Caco-2 (cell line): ENCODE data around the gene CACNG6. TPM values are rescaled to one million over a fixed set of nuclear protein-coding genes. Genes with fewer than 3 reads are reported as not detected.

ENCODE experiments used
- BruUV-seq: library from RNA; stranded (reverse); fragments of 400-500 nt; replicated peaks from 2 replicates; lab custom pipeline; 2021; lab: Mats Ljungman, UMichigan
- CTCF ChIA-PET: fragments of 300-600 bp; sonication (Branson Sonifier 250); formaldehyde crosslinking; loops from one replicate; lab custom pipeline; 2022; ENCODE audit warnings: antibody characterized with exemption; lab: Charles Lee
- POLR2A ChIA-PET: fragments of 300-600 bp; sonication (Branson Sonifier 250); formaldehyde crosslinking; loops from one replicate; lab custom pipeline; 2022; ENCODE audit warnings: antibody characterized with exemption; lab: Charles Lee
- DNase-seq, 2 experiments: peaks; one replicate each; pipeline versions ENCODE4 v3.0.0 to v3.0.0-alpha.2; 2020 to 2022
- H3K27me3 ChIP-seq: replicated peaks from 2 replicates; pipeline ENCODE4 v1.6.0; 2011; ENCODE audit warnings: low read length; ENCODE audit not compliant: control insufficient read depth, insufficient read depth
- H3K36me3 ChIP-seq: 2 replicates; pipeline ENCODE4 v1.5.1; 2011; ENCODE audit warnings: low read length; ENCODE audit not compliant: control insufficient read depth, insufficient read depth
- H3K4me1 ChIP-seq: fragments of 250-450 bp; sonication (Bioruptor Pico); 2 replicates; pipeline ENCODE4 v1.5.1; 2020; ENCODE audit warnings: mild to moderate bottlenecking
- H3K4me3 ChIP-seq: 2 replicates; pipeline ENCODE4 v1.5.1; 2011; ENCODE audit warnings: low read depth, mild to moderate bottlenecking, control low read depth, low read length
- H3K9me3 ChIP-seq: fragments of 250-450 bp; sonication (Bioruptor Pico); 2 replicates; pipeline ENCODE4 v1.5.1; 2020; ENCODE audit warnings: mild to moderate bottlenecking, moderate library complexity
- H3K27ac Mint-ChIP-seq: one replicate; pipeline ENCODE4 v1.8.0; 2022; ENCODE audit warnings: mixed read lengths; ENCODE audit not compliant: unreplicated experiment
- H3K27me3 Mint-ChIP-seq: one replicate; pipeline ENCODE4 v1.8.0; 2022; ENCODE audit warnings: mixed read lengths; ENCODE audit not compliant: insufficient read depth, unreplicated experiment
- H3K36me3 Mint-ChIP-seq: one replicate; pipeline ENCODE4 v1.8.0; 2022; ENCODE audit warnings: mild to moderate bottlenecking, mixed read lengths; ENCODE audit not compliant: insufficient read depth, unreplicated experiment
- H3K4me1 Mint-ChIP-seq: one replicate; pipeline ENCODE4 v1.8.0; 2022; ENCODE audit warnings: low read depth, mixed read lengths; ENCODE audit not compliant: unreplicated experiment
- H3K4me3 Mint-ChIP-seq: one replicate; pipeline ENCODE4 v1.8.0; 2022; ENCODE audit warnings: mild to moderate bottlenecking, moderate library complexity, mixed read lengths; ENCODE audit not compliant: unreplicated experiment
- H3K9me3 Mint-ChIP-seq: one replicate; pipeline ENCODE4 v1.8.0; 2022; ENCODE audit warnings: mixed read lengths; ENCODE audit not compliant: unreplicated experiment
- intact Hi-C: fragments of 100-400 bp; cut with micrococcal nuclease; formaldehyde crosslinking; loops from one replicate; pipeline ENCODE4 v1.10.0; 2022; ENCODE audit not compliant: unreplicated experiment
- total RNA-seq: library from RNA; stranded (reverse); gene quantifications from 2 replicates; pipeline ENCODE4 v1.2.3, GENCODE V29; 2022
- TF ChIP-seq, protein P1 (sequence below), 2 experiments: fragments of 200-600 bp in 1 of 2; IDR thresholded peaks; 1 replicate in 1 of 2; 2 replicates in 1 of 2; pipeline versions ENCODE4 v1.5.1 to v1.8.0; 2011 to 2022; ENCODE audit warnings: antibody characterized with exemption in 1 of 2, control low read depth in 1 of 2, inconsistent platforms in 1 of 2, low read depth in 1 of 2, low read length in 1 of 2, mild to moderate bottlenecking in 1 of 2, moderate library complexity in 1 of 2; ENCODE audit not compliant: insufficient read depth in 1 of 2, severe bottlenecking in 1 of 2, unreplicated experiment in 1 of 2

The CACNG6 gene
- total RNA-seq, 1 experiment from 2014 or later, result 1.4 TPM

DNA sequence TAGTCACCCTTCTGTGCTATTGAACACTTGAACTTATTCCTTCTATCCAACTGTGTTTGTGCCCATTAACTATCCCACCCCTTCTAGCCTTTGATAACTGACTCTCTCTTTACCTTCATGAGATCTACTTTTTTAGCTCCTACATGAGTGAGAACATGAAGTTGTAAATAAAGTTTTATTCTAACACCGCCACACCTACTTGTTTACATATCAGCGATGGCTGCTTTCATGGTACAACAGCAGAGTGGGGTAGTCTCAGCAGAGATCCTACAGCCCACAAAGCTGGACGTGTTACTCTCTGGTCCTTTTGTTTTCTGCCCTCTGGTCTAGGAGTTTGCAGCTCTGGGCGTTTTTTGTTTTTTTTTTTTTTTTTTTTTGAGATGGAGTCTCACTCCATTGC, 48.6 kb downstream of the CACNG6 start:
- ChIA-PET POLR2A (no interaction called here), CTCF (no interaction called here)
- Mint-ChIP-seq H3K27ac (no peak overlapping the region), H3K4me3 (no peak overlapping the region), H3K9me3 (peaks cover 4% of the 10 kb centered on the region), H3K36me3 (no peaks in the 10 kb centered on the region), H3K4me1 (peaks cover 7% of the 10 kb centered on the region), H3K27me3 (no peaks in the 10 kb centered on the region)
- no peak for DNase-seq
- Histone ChIP-seq H3K4me1 (no peaks in the 10 kb centered on the region), H3K27me3 (no peaks in the 10 kb centered on the region), H3K36me3 (no peaks in the 10 kb centered on the region), H3K4me3 (no peak overlapping the region), H3K9me3 (0 out of 2 replicates have a peak, but pooled peaks cover 8% of the 10 kb centered on the region)
- TF ChIP-seq, protein P1, sequence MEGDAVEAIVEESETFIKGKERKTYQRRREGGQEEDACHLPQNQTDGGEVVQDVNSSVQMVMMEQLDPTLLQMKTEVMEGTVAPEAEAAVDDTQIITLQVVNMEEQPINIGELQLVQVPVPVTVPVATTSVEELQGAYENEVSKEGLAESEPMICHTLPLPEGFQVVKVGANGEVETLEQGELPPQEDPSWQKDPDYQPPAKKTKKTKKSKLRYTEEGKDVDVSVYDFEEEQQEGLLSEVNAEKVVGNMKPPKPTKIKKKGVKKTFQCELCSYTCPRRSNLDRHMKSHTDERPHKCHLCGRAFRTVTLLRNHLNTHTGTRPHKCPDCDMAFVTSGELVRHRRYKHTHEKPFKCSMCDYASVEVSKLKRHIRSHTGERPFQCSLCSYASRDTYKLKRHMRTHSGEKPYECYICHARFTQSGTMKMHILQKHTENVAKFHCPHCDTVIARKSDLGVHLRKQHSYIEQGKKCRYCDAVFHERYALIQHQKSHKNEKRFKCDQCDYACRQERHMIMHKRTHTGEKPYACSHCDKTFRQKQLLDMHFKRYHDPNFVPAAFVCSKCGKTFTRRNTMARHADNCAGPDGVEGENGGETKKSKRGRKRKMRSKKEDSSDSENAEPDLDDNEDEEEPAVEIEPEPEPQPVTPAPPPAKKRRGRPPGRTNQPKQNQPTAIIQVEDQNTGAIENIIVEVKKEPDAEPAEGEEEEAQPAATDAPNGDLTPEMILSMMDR (IDR thresholded peaks at IDR 0.05; ENCODE audit: insufficient read depth in 1 of 2, low read depth in 1 of 2, low read length in 1 of 2, severe bottlenecking in 1 of 2, unreplicated experiment in 1 of 2), result no peak
- BruUV-seq, result no TSS peak
- intact Hi-C loops, result no loop called here

DNA sequence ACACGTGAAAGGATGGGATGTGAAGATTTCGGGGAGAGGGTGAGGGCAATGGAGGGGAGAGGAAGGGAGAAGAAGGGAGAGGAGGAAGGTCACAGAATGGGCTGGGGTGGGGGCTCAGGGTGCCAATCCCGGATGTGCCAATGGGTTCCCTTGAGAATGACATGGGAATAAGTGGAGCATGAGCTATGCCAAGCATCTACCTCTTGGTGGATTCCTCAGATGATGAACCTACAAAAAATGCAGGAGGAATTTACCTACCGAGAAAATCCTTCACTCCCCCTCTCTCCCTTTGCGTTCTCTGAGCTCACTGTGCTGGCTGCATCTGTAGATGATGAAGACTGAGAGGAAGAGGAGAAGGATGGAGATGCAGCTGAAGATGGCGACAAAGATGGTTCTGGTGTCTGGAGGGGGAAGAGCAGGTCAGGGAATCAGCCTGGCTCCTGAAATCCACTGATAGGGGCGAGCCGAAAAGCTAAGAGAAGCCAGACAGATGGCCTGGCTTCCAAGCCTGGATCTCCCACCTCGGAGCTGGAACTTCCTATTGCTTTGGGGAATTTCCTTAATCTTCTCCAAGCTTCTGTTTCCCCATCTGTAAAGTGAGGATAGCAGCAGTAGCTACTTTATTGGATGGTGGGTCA, 50.7 kb downstream of the CACNG6 start:
- H3K27ac Mint-ChIP-seq, result no peak overlapping the region
- BruUV-seq, result no TSS peak
- peaks cover 7% of the 10 kb centered on the region for H3K4me1 Mint-ChIP-seq
- Histone ChIP-seq H3K9me3 (peaks cover 18% of the 10 kb centered on the region), H3K36me3 (no peaks in the 10 kb centered on the region), H3K4me3 (no peak overlapping the region), H3K27me3 (no peaks in the 10 kb centered on the region), H3K4me1 (no peaks in the 10 kb centered on the region)
- CTCF ChIA-PET, result interaction anchor here (0.7 to 1.5 kb wide), 5 partner anchors 11 to 201 kb away, joined by 3 to 5 read pairs (median 3); no protein-coding TSS in a partner anchor
- no peaks in the 10 kb centered on the region for H3K36me3 Mint-ChIP-seq
- TF ChIP-seq, protein P1 (IDR thresholded peaks at IDR 0.05; ENCODE audit: insufficient read depth in 1 of 2, low read depth in 1 of 2, low read length in 1 of 2, severe bottlenecking in 1 of 2, unreplicated experiment in 1 of 2), result no peak
- DNase-seq, result no peak
- H3K4me3 Mint-ChIP-seq, result no peak overlapping the region
- H3K9me3 Mint-ChIP-seq, result peaks cover 19% of the 10 kb centered on the region
- POLR2A ChIA-PET, result no interaction called here
- no peaks in the 10 kb centered on the region for H3K27me3 Mint-ChIP-seq
- intact Hi-C loops, result no loop called here

DNA sequence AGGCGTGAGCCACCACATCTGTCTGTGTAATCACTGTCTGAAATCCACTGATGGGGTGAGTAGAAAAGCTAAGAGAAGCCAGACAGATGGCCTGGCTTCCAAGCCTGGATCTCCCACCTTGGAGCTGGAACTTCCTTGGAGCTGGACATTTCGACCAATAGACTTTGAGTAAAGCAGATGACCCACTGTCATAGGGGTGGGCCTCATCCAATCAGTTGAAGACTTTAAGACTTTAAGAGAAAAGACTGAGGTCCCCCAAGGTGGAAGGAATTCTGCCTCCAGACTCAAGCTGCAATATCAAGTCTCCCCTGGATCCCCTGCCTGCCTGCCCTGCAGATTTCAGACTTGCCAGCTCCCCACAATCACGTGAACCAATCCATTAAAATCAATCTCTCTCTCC, 51.6 kb downstream of the CACNG6 start:
- POLR2A ChIA-PET, result no interaction called here
- no peaks in the 10 kb centered on the region for H3K27me3 ChIP-seq
- H3K27me3 Mint-ChIP-seq, result no peaks in the 10 kb centered on the region
- H3K4me3 ChIP-seq, result no peak overlapping the region
- H3K9me3 Mint-ChIP-seq, result peaks cover 19% of the 10 kb centered on the region
- no peaks in the 10 kb centered on the region for H3K36me3 Mint-ChIP-seq
- H3K4me1 Mint-ChIP-seq, result peaks cover 7% of the 10 kb centered on the region
- CTCF ChIA-PET, result interaction anchor here (0.8 to 1.5 kb wide), 3 partner anchors 13 to 847 kb away, joined by 3 to 5 read pairs (median 3); no protein-coding TSS in a partner anchor
- no TSS peak for BruUV-seq
- TF ChIP-seq, protein P1 (IDR thresholded peaks at IDR 0.05; ENCODE audit: insufficient read depth in 1 of 2, low read depth in 1 of 2, low read length in 1 of 2, severe bottlenecking in 1 of 2, unreplicated experiment in 1 of 2), result no peak
- H3K36me3 ChIP-seq, result no peaks in the 10 kb centered on the region
- no peak overlapping the region for H3K27ac Mint-ChIP-seq
- H3K4me1 ChIP-seq, result no peaks in the 10 kb centered on the region
- no peak for DNase-seq
- H3K4me3 Mint-ChIP-seq, result no peak overlapping the region
- H3K9me3 ChIP-seq, result peaks cover 18% of the 10 kb centered on the region
- intact Hi-C loops, result no loop called here
